ENCODE data around the gene ZCCHC8.
A peak's percentile ranks its signal among the peaks of the same experiment; 100 is the strongest.
"Not testable (repeated sequence)": the region's sequence is repeated elsewhere in the genome, so short reads cannot be mapped to it uniquely, and the experiment has no call there.

The ZCCHC8 gene

GRCh38 chr12:122500685-122501488 lies at the start of gene ZCCHC8:
ZCCHC8 (minus strand) TSS chr12:122500932; CDS start chr12:122500840, 92 bp downstream.
- DNase-seq (ENCODE audit: low spot score) = peak; percentile 93

GRCh38 chr12:122547330-122547729 lies 46.6 kb upstream of the ZCCHC8 start:
- DNase-seq (ENCODE audit: low spot score) = no peak

- DNase-seq (ENCODE audit: low spot score) = no peak
Measured at GRCh38 chr12:122545855-122546254, 45.1 kb upstream of the ZCCHC8 start.

GRCh38 chr12:122544537-122544936 lies 43.8 kb upstream of the ZCCHC8 start:
- DNase-seq (ENCODE audit: low spot score) = no peak

GRCh38 chr12:122538496-122538895 lies 37.8 kb upstream of the ZCCHC8 start:
- no peak for DNase-seq (ENCODE audit: low spot score)

GRCh38 chr12:122537021-122537420 lies 36.3 kb upstream of the ZCCHC8 start:
- DNase-seq (ENCODE audit: low spot score) = no peak

GRCh38 chr12:122533856-122534255 lies 33.1 kb upstream of the ZCCHC8 start:
- no peak for DNase-seq (ENCODE audit: low spot score)

- no peak for DNase-seq (ENCODE audit: low spot score)
Measured at GRCh38 chr12:122528992-122529391, 28.3 kb upstream of the ZCCHC8 start.

GRCh38 chr12:122528582-122528981 lies 27.9 kb upstream of the ZCCHC8 start:
- DNase-seq (ENCODE audit: low spot score) = no peak

GRCh38 chr12:122527478-122527944 lies 26.8 kb upstream of the ZCCHC8 start:
- DNase-seq (ENCODE audit: low spot score) = peak; percentile 36

GRCh38 chr12:122526683-122527477 lies 26.1 kb upstream of the ZCCHC8 start, which contains the start of the genes KNTC1 and RSRC2:
KNTC1 (plus strand) TSS chr12:122527249; CDS start chr12:122530064, 2,815 bp downstream.
RSRC2 (minus strand) TSS chr12:122526936; CDS start chr12:122526853, 83 bp downstream.
- peak; percentile 95 for DNase-seq (ENCODE audit: low spot score)

GRCh38 chr12:122523846-122524718 lies 23.4 kb upstream of the ZCCHC8 start:
- no peak for DNase-seq (ENCODE audit: low spot score)

GRCh38 chr12:122523280-122523679 lies 22.5 kb upstream of the ZCCHC8 start:
- no peak for DNase-seq (ENCODE audit: low spot score)

GRCh38 chr12:122520676-122521075 lies 19.9 kb upstream of the ZCCHC8 start:
- DNase-seq (ENCODE audit: low spot score) = no peak

- no peak for DNase-seq (ENCODE audit: low spot score)
Measured at GRCh38 chr12:122519418-122519817, 18.7 kb upstream of the ZCCHC8 start.

GRCh38 chr12:122518908-122519307 lies 18.2 kb upstream of the ZCCHC8 start:
- DNase-seq (ENCODE audit: low spot score) = no peak

GRCh38 chr12:122517877-122518276 lies 17.1 kb upstream of the ZCCHC8 start:
- no peak for DNase-seq (ENCODE audit: low spot score)

GRCh38 chr12:122516544-122517361 lies 16.0 kb upstream of the ZCCHC8 start:
- no peak for DNase-seq (ENCODE audit: low spot score)

GRCh38 chr12:122515275-122515674 lies 14.5 kb upstream of the ZCCHC8 start:
- DNase-seq (ENCODE audit: low spot score) = no peak

- DNase-seq (ENCODE audit: low spot score) = no peak
Measured at GRCh38 chr12:122513660-122514059, 12.9 kb upstream of the ZCCHC8 start.

- not testable (repeated sequence) for DNase-seq (ENCODE audit: low spot score)
Measured at GRCh38 chr12:122513028-122513427, 12.3 kb upstream of the ZCCHC8 start.
